ENCODE data around the gene CNIH3.

The CNIH3 gene

DNA sequence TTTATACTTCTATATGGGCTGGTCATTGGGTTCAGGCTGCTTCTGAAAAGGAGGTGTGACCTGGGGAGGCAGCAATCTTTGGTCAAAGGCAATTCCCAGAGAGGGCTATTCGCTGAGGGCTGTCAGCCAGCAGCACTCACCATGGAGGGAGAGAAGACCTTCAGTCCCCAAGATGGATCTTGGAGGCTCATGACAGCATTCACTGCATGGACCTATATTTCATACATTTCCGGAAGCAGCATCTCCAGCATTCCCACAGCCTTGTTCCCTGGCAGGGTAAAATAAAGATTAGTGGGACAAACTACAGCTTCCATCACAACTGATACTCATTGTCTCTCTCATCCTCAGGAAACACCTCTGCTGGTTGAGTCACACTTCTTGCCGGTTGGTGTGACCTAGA lies 146.6 kb downstream of the CNIH3 start:
- no peak overlapping the region for H3K27ac ChIP-seq
- no peaks in the 10 kb centered on the region for H3K27me3 ChIP-seq
- H3K4me3 ChIP-seq (ENCODE audit: low read depth in 1 of 2, low read length in 1 of 2): no peak overlapping the region
- TF ChIP-seq CTCF (IDR thresholded peaks at IDR 0.05): no peak
- no peaks in the 10 kb centered on the region for H3K36me3 ChIP-seq
- no peaks in the 10 kb centered on the region for H3K4me1 ChIP-seq (ENCODE audit: control insufficient read depth in 1 of 2, insufficient read depth in 1 of 2, low read depth in 1 of 2, low read length in 1 of 2)
- H3K9me3 ChIP-seq: no peaks in the 10 kb centered on the region

- Histone ChIP-seq H3K4me3 (ENCODE audit: low read depth in 1 of 2, low read length in 1 of 2) (no peak overlapping the region), H3K4me1 (ENCODE audit: control insufficient read depth in 1 of 2, insufficient read depth in 1 of 2, low read depth in 1 of 2, low read length in 1 of 2) (no peaks in the 10 kb centered on the region), H3K27me3 (no peaks in the 10 kb centered on the region), H3K27ac (no peak overlapping the region), H3K9me3 (no peaks in the 10 kb centered on the region), H3K36me3 (no peaks in the 10 kb centered on the region)
- no peak for TF ChIP-seq CTCF (IDR thresholded peaks at IDR 0.05)
Measured at GRCh38 chr1:224763126-224763775, 147.1 kb downstream of the CNIH3 start.

- Histone ChIP-seq H3K9me3 (no peaks in the 10 kb centered on the region), H3K36me3 (no peaks in the 10 kb centered on the region), H3K27me3 (no peaks in the 10 kb centered on the region), H3K4me1 (ENCODE audit: control insufficient read depth in 1 of 2, insufficient read depth in 1 of 2, low read depth in 1 of 2, low read length in 1 of 2) (no peaks in the 10 kb centered on the region), H3K4me3 (ENCODE audit: low read depth in 1 of 2, low read length in 1 of 2) (no peak overlapping the region), H3K27ac (no peak overlapping the region)
- no peak for TF ChIP-seq CTCF (IDR thresholded peaks at IDR 0.05)
Measured at GRCh38 chr1:224766266-224766665, 150.1 kb downstream of the CNIH3 start.

GRCh38 chr1:224767031-224767430 lies 150.9 kb downstream of the CNIH3 start:
- H3K4me1 ChIP-seq (ENCODE audit: control insufficient read depth in 1 of 2, insufficient read depth in 1 of 2, low read depth in 1 of 2, low read length in 1 of 2): no peaks in the 10 kb centered on the region
- no peak overlapping the region for H3K4me3 ChIP-seq (ENCODE audit: low read depth in 1 of 2, low read length in 1 of 2)
- no peaks in the 10 kb centered on the region for H3K36me3 ChIP-seq

GRCh38 chr1:224767676-224768075 lies 151.6 kb downstream of the CNIH3 start:
- Histone ChIP-seq H3K36me3 (no peaks in the 10 kb centered on the region), H3K9me3 (no peaks in the 10 kb centered on the region), H3K4me3 (ENCODE audit: low read depth in 1 of 2, low read length in 1 of 2) (no peak overlapping the region), H3K27me3 (no peaks in the 10 kb centered on the region), H3K27ac (no peak overlapping the region), H3K4me1 (ENCODE audit: control insufficient read depth in 1 of 2, insufficient read depth in 1 of 2, low read depth in 1 of 2, low read length in 1 of 2) (no peaks in the 10 kb centered on the region)
- TF ChIP-seq CTCF (IDR thresholded peaks at IDR 0.05): no peak

More at GRCh38 chr1:224767031-224767430, 150.9 kb downstream of the CNIH3 start:
- TF ChIP-seq CTCF (IDR thresholded peaks at IDR 0.05): no peak
- no peaks in the 10 kb centered on the region for H3K9me3 ChIP-seq
- no peak overlapping the region for H3K27ac ChIP-seq
- no peaks in the 10 kb centered on the region for H3K27me3 ChIP-seq

Data from neutrophil (primary cell).